ENCODE measurements around the gene RNF212B. TPM values are rescaled to one million over a fixed set of nuclear protein-coding genes. Genes with fewer than 3 reads are reported as not detected.
"Not testable (repeated sequence)": the region's sequence is repeated elsewhere in the genome, so short reads cannot be mapped to it uniquely, and the experiment has no call there.

Gene RNF212B
- total RNA-seq, 1 experiment from 2014 or later, result not detected

DNA sequence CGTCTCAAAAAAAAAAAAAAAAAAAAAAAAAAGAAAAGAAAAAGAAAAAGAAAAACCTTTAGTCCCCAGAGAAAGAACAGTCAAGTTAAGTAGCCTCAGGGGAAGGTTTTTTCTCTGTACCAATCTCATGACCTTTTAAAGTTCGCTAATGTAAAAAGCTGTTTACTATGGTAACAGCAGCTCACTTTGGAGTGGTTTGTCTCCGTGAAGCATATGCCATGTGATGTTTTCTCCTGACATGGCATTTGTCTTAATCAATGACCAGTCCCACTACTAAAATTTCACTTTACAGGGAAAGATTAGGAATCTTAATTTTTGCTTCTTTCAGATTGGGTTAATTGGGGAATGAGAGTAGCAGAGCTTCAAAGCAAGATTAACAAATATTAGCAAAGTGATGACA, 4.3 kb downstream of the RNF212B start:
- no peak for DNase-seq (ENCODE audit: low read depth)

GRCh38 chr14:23243066-23243465, 5.3 kb downstream of the RNF212B start:
- no peak for DNase-seq (ENCODE audit: low read depth)

- DNase-seq (ENCODE audit: low read depth), result no peak
Observed at GRCh38 chr14:23245282-23245681, 7.5 kb downstream of the RNF212B start.

- DNase-seq (ENCODE audit: low read depth), result no peak
Observed at GRCh38 chr14:23248601-23249000, 10.9 kb downstream of the RNF212B start.

- no peak for DNase-seq (ENCODE audit: low read depth)
Observed at GRCh38 chr14:23249824-23250223, 12.1 kb downstream of the RNF212B start.

GRCh38 chr14:23252006-23252405, 14.3 kb downstream of the RNF212B start:
- DNase-seq (ENCODE audit: low read depth), result no peak

DNA sequence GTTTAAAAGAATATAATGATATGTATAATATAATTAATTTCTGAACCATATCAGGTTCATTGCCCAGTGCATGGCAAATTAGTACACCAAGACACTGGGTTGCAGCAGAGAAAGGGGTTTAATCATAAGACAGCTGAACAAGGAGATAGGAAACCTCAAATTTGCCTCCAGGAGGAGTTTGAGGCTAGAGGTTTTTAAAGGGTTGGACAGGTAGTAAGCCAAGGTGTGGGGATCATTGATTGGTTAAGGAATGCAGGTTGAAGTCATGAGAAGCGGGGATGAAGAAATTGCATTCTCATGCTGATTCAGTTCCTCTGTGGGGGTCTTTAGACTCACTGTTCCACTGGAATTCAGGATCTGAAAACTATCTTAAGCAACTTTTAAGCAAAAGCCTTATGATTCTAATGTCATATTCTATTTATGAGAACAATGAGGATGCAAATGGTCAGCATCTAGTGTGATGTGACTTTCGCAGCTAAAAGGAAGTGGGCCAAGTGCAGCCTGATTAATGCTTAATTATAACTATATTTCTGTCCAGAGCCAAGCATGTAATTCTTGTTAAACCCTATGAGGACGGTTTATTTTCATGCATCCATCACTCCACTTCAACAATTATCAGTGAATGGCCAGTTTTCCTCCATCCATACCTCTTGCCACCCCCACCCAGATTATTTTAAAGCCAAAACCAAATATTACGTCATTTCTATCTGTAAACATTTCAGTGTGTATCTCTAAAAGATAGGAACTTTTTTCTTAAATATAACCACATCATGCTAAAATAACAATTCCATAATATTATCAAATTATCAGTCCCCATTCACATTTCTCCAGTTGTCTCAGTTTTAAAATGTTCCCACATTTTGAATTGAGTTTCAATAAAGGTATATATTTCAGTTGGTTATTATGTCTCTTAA, 14.9 kb downstream of the RNF212B start:
- DNase-seq (ENCODE audit: low read depth), result no peak

- DNase-seq (ENCODE audit: low read depth), result no peak
Observed at GRCh38 chr14:23258256-23258655, 20.5 kb downstream of the RNF212B start.

DNA sequence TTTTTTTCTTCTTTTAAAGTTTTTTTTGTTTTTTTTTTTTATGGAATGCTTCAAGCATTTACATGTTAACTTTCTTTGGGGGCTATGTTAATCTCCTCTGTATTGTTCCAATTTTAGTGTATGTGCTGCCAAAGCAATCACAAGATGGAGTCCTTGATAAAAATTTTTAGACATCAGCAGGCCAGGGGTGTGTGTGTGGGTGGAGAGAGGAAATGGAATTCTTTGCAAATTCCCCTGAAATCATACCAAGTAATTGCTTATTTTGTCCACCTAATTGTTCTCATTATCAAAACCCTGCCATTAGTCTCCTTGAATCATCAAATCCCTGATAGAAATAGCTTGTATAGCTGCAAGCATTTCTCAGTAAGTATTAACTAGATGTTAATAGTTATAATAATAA, 21.7 kb downstream of the RNF212B start:
- DNase-seq (ENCODE audit: low read depth), result no peak

DNA sequence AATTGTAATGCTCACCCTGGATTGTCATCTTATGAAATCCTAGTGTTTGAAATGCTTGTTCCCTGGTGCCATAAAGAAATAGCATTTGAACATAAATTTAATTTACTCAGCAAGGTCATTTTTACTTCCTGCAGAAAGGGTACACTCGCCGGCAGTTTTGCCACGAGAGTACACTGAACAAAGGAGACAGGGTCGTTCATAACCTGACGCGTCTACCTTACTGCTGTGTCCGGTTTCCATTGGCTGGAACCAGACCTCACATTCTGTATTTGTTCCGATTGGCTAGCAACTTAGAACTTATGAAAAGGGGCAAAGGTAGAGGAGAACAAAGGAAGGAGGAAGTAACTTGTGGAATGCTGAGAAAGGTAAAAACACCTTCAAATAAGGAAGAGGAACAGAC, 23.1 kb downstream of the RNF212B start:
- not testable (repeated sequence) for DNase-seq (ENCODE audit: low read depth)

GRCh38 chr14:23269193-23269592, 31.5 kb downstream of the RNF212B start:
- no peak for DNase-seq (ENCODE audit: low read depth)

GRCh38 chr14:23275412-23275811, 37.7 kb downstream of the RNF212B start:
- DNase-seq (ENCODE audit: low read depth), result no peak

- DNase-seq (ENCODE audit: low read depth), result no peak
Observed at GRCh38 chr14:23277189-23277588, 39.5 kb downstream of the RNF212B start.

DNA sequence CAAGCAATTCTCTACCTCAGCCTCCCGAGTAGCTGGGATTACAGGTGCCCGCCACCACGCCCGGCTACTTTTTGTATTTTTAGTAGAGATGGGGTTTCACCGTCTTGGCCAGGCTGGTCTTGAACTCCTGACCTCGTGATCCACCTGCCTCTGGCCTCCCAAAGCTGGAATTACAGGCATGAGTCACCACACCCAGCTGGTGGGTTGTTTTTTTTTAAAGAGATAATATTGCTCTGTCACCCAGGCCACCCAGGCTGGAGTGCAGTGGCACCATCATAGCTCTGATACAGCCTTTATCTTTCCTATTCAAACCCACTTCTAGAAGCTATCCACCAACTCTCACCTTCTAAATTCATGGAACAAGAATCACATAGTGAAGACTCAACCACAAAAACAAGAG, 40.2 kb downstream of the RNF212B start:
- not testable (repeated sequence) for DNase-seq (ENCODE audit: low read depth)

DNA sequence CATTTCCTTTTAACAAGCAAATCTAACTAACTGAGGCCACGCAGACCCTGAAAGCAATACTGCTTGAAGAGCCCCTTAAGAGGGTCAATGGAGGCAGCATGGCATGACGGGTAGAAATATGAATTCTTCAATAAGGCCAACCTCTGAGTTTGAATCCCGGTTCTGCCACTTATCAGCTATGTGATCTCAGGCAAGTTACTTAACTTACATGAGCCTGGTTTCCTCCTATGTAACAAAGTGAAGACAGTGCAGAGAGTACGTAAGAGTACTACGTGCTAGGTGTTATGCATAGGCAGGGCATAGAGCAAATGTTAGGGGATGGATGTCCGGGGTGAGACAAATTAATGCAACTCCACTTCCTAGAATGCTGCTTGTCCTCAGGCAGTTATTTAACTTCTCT, 43.5 kb downstream of the RNF212B start:
- DNase-seq (ENCODE audit: low read depth), result no peak

GRCh38 chr14:23284654-23285529, 47.2 kb downstream of the RNF212B start:
- DNase-seq (ENCODE audit: low read depth), result no peak

DNA sequence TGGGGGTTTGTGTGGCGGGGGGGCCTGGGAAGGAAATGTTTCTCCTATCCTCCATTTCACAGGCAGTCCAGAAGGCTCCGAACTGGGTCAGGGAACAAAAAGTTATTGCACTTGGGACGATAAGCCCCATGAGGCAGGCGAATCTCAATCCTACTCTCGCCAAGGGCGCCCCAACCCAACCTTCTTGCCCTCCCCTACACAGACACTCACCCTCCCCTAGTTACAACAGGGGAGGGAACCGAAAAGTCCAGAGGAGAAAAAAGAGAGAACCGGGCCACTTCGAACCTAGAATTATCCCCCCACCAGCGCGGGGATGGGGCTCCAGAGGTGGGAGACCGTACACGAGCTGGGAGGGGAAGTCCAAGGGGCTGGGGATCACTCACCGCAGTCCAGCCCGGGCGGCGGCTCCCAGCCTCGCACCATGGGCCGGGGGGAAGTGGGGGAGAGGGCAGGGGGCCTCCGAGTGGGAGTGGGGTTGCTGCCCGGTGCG, 47.8 kb downstream of the RNF212B start:
- no peak for DNase-seq (ENCODE audit: low read depth)

DNA sequence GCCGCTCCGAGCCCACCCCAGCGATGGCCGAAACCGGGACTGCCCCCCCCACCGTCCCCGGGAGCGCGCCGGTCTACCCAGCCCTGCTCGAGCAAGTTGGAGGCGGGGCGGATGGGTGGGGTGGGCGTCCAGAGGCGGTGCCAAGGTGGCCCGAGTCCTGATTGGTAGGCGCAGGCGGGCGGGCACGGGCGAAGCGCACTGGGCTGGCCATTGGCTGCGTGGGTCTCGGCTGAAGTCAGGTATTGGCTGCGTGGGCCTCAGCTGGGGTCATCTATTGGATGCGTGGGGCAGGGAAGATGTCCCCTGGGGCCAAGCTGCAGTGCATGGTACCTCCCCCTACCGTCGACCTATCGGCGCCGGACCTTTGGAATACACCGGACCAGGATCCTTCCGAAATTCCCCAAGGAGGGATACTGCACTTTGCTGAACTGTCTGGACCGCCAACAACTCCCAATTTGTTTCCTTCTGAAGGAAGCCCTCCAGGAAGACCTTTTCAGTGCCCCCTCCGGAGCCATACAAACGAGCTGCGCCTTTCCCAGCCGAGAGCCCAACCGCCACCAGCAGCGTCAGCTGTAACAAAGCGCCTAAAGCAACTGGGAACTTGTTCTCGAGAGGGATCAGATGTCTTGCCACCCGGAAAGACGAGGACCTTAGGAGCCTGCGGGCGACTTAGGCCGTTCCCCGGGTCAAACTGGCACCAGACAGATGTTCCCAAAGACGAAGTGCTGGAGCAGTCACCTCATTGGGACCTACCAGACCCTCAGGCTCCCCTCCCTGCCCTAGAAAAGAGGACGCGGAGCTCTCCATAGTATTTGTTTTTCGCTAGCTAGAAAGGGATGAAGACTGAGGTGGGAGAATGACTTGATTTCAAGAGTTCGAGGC, 48.5 kb downstream of the RNF212B start, which contains the start of gene HOMEZ:
HOMEZ (minus strand) TSS at position 113 of the 882 bp plus-strand sequence. CDS start 180 bp downstream, outside the sequence.
- peak; percentile 98 for DNase-seq (ENCODE audit: low read depth)

DNA sequence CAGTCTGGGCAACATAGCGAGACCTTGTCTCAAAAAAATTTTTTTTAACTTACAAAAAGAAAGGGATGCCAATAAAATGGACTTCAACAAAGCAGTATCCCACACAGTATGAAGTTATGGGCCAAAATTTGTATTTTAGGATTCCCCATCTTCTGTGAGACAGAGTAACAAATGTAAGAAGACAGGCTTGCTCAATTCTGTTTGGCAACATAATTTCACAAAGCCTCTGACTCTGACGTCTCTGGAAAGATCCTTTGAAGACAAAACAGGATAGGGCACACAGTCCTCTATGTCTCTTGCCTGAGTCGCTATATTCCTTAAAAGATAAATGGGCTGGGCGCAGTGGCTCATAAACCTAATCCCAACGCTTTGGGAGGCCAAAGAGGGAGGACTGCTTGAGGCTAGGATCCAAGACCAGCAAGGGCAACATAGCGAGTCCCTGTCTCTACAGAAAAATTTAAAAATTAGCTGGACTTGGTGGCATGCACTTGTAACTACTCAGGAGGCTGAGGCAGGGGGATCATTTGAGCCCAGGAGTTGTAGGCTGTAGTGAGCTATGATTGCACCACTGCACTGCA, 49.3 kb downstream of the RNF212B start:
- no peak for DNase-seq (ENCODE audit: low read depth)

DNA sequence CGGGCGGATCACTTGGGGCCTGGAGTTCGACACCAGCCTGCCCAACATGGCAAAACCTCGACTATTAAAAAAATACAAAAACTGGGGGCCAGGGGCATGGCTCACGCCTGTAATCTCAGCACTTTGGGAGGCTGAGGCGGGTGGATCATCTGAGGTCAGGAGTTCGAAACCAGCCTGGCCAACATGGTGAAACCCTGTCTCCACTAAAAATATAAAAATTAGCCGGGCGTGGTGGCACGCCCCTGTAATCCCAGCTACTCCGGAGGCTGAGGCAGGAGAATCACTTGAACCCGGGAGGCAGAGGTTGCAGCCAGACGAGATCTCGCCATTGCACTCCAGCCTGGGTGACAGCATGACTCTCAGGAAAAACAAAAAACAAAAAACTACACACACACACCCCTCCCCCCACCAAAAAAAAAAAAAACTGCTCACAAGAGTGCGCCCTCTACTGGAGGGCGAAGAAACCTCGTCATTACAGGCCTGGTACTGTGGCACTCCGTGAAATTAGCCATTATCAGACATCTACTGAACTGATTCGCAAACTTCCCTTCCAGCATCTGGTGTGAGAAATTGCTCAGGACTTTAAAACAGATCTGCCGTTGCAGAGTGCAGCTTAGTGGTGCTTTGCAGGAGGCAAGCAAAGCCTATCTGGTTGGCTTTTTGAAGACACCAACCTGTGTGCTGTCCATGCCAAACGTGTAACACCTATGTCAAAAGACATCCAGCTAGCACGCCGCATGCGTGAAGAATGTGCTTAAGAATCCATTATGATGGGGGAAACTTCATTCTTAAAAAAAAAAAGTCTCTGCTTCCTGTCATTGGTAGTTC, 57.2 kb downstream of the RNF212B start:
- peak; percentile 39 for DNase-seq (ENCODE audit: low read depth)

All from HT1080 (cell line).